HepG2 (cell line): ENCODE results near the gene CORO7. TPM values are rescaled to one million over a fixed set of nuclear protein-coding genes. Genes with fewer than 3 reads are reported as not detected.
A peak's percentile ranks its signal among the peaks of the same experiment; 100 is the strongest.

ENCODE experiments used
- HNRNPLL ChIP-seq: fragments of 200-400 bp; formaldehyde crosslinking; IDR thresholded peaks from 2 replicates; pipeline ENCODE4 v1.6.1; 2017; ENCODE audit warnings: mild to moderate bottlenecking, low read depth, low read length; ENCODE audit not compliant: poor library complexity, severe bottlenecking
- JARID2 ChIP-seq: sonication (generic); formaldehyde crosslinking; IDR thresholded peaks from 2 replicates; pipeline ENCODE4 v1.8.1; 2023; ENCODE audit warnings: missing genetic modification reagents, inconsistent platforms; ENCODE audit not compliant: insufficient replicate concordance
- SMAD1 ChIP-seq: sonication (generic); formaldehyde crosslinking; IDR thresholded peaks from 2 replicates; pipeline ENCODE4 v1.4.0; 2020; ENCODE audit warnings: missing genetic modification reagents, low read depth, mild to moderate bottlenecking, borderline replicate concordance
- SNAPC4 ChIP-seq: sonication (generic); formaldehyde crosslinking; IDR thresholded peaks from 2 replicates; pipeline ENCODE4 v1.4.0; 2020; ENCODE audit warnings: mild to moderate bottlenecking, missing genetic modification reagents
- ZBED4 ChIP-seq: sonication (generic); formaldehyde crosslinking; IDR thresholded peaks from 2 replicates; pipeline ENCODE4 v1.4.0; 2020; ENCODE audit warnings: missing genetic modification reagents, borderline replicate concordance
- polyA plus RNA-seq, 8 experiments: library from polyadenylated mRNA; depleted of rRNA in 3 of 8; stranded (reverse) in 7 of 8; unstranded in 1 of 8; fragments of >200 nt; fragmentation: Illumina TruSeq in 4 of 8; extraction: Trizol in 4 of 8; gene quantifications; 2 replicates each; pipeline versions ENCODE4 v1.2.1 to v1.2.3, GENCODE V29; 2011 to 2016; ENCODE audit warnings: low read depth in 4 of 8, missing spikeins in 1 of 8, mixed read lengths in 1 of 8; ENCODE audit not compliant: insufficient read depth in 1 of 8
- total RNA-seq, 5 experiments: library from RNA; depleted of rRNA; stranded (reverse); fragments of >200 nt; fragmentation: Illumina TruSeq; extraction: Trizol; gene quantifications; 2 replicates each; pipeline ENCODE4 v1.2.3, GENCODE V29; 2016; ENCODE audit warnings: low read depth in 1 of 5
- TF ChIP-seq, protein P1 (sequence below): sonication (generic); formaldehyde crosslinking; IDR thresholded peaks from 2 replicates; pipeline ENCODE4 v1.8.1; 2023; ENCODE audit warnings: mild to moderate bottlenecking, missing genetic modification reagents
- TF ChIP-seq, protein P2 (sequence below), 2 experiments: fragments of 450-650 bp in 1 of 2; sonication (generic) in 1 of 2; formaldehyde crosslinking in 1 of 2; IDR thresholded peaks; 2 replicates each; pipeline versions ENCODE4 v1.6.1 to v1.8.0; 2016 to 2022; ENCODE audit warnings: antibody characterized with exemption in 1 of 2, mild to moderate bottlenecking in 1 of 2, missing genetic modification reagents in 1 of 2

The CORO7 gene
- total and polyA plus RNA-seq, 2 of the 13 experiments (the other 11 are each of a cell fraction or from before 2014, with no cell fraction given) = 9.9 to 14.3 TPM

GRCh38 chr16:4461250-4462085 lies 45.1 kb upstream of the CORO7 start (continued):
- no peak for TF ChIP-seq HNRNPLL
- TF ChIP-seq, protein P1, sequence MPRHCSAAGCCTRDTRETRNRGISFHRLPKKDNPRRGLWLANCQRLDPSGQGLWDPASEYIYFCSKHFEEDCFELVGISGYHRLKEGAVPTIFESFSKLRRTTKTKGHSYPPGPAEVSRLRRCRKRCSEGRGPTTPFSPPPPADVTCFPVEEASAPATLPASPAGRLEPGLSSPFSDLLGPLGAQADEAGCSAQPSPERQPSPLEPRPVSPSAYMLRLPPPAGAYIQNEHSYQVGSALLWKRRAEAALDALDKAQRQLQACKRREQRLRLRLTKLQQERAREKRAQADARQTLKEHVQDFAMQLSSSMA (CRISPR knock-in tag) = no peak
- no peak for TF ChIP-seq SMAD1
- no peak for TF ChIP-seq ZBED4 (CRISPR knock-in tag)
- TF ChIP-seq SNAPC4 (CRISPR knock-in tag) = no peak
- TF ChIP-seq JARID2 (CRISPR knock-in tag) = no peak
- TF ChIP-seq, protein P2, sequence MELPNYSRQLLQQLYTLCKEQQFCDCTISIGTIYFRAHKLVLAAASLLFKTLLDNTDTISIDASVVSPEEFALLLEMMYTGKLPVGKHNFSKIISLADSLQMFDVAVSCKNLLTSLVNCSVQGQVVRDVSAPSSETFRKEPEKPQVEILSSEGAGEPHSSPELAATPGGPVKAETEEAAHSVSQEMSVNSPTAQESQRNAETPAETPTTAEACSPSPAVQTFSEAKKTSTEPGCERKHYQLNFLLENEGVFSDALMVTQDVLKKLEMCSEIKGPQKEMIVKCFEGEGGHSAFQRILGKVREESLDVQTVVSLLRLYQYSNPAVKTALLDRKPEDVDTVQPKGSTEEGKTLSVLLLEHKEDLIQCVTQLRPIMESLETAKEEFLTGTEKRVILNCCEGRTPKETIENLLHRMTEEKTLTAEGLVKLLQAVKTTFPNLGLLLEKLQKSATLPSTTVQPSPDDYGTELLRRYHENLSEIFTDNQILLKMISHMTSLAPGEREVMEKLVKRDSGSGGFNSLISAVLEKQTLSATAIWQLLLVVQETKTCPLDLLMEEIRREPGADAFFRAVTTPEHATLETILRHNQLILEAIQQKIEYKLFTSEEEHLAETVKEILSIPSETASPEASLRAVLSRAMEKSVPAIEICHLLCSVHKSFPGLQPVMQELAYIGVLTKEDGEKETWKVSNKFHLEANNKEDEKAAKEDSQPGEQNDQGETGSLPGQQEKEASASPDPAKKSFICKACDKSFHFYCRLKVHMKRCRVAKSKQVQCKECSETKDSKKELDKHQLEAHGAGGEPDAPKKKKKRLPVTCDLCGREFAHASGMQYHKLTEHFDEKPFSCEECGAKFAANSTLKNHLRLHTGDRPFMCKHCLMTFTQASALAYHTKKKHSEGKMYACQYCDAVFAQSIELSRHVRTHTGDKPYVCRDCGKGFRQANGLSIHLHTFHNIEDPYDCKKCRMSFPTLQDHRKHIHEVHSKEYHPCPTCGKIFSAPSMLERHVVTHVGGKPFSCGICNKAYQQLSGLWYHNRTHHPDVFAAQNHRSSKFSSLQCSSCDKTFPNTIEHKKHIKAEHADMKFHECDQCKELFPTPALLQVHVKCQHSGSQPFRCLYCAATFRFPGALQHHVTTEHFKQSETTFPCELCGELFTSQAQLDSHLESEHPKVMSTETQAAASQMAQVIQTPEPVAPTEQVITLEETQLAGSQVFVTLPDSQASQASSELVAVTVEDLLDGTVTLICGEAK (IDR thresholded peaks at IDR 0.05) = no peak
- TF ChIP-seq, protein P2 (CRISPR knock-in tag; IDR thresholded peaks at IDR 0.05) = peak; percentile 63
